Nephron (organoid): ENCODE results near the gene HSD3B2.

ENCODE experiments used
- H3K27ac Mint-ChIP-seq, 3 experiments: 2 replicates each; pipeline ENCODE4 v1.8.0; 2020; ENCODE audit warnings: mixed read lengths in 3 of 3, mild to moderate bottlenecking in 2 of 3, moderate library complexity in 1 of 3
- H3K27me3 Mint-ChIP-seq: 2 replicates; pipeline ENCODE4 v1.8.0; 2021; ENCODE audit warnings: low read depth, mild to moderate bottlenecking, moderate library complexity, mixed read lengths
- H3K36me3 Mint-ChIP-seq: 2 replicates; pipeline ENCODE4 v1.8.0; 2020; ENCODE audit warnings: low read depth, mixed read lengths
- H3K4me1 Mint-ChIP-seq: 2 replicates; pipeline ENCODE4 v1.8.0; 2020; ENCODE audit warnings: mixed read lengths
- H3K4me3 Mint-ChIP-seq, 3 experiments: 2 replicates each; pipeline ENCODE4 v1.8.0; 2020; ENCODE audit warnings: mild to moderate bottlenecking in 3 of 3, mixed read lengths in 3 of 3, moderate library complexity in 2 of 3
- H3K9me3 Mint-ChIP-seq: 2 replicates; pipeline ENCODE4 v1.8.0; 2020; ENCODE audit warnings: mixed read lengths
- TF ChIP-seq, protein P1 (sequence below), 3 experiments: fragments of 200-600 bp; sonication (generic); IDR thresholded peaks; one replicate each; pipeline ENCODE4 v1.5.0; 2021; ENCODE audit warnings: antibody characterized with exemption in 3 of 3; ENCODE audit not compliant: unreplicated experiment in 3 of 3

Gene HSD3B2

DNA sequence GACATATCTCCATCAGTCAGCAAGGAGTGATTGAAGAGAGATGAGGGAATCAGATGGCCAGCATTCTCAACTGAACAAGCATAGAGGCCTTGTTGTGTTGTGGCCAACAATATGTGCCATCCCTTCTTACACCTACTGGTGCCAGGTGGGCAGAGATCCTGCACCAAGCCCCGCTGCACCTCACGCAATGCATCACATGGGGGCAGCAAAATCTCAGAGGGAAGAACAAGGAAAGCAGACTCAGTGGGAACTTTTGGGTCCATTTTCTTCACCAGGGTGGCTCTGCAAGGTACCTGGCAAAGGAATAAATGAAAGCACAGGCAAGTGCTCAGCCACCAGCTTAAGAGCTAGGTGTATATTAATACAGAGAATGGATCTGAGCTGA lies 33.2 kb downstream of the HSD3B2 start:
- Mint-ChIP-seq H3K4me3 (no peak overlapping the region), H3K4me1 (peaks cover 22% of the 10 kb centered on the region), H3K27ac (no peak overlapping the region), H3K36me3 (no peaks in the 10 kb centered on the region), H3K9me3 (no peaks in the 10 kb centered on the region), H3K27me3 (peaks cover 3% of the 10 kb centered on the region)
- TF ChIP-seq, protein P1, sequence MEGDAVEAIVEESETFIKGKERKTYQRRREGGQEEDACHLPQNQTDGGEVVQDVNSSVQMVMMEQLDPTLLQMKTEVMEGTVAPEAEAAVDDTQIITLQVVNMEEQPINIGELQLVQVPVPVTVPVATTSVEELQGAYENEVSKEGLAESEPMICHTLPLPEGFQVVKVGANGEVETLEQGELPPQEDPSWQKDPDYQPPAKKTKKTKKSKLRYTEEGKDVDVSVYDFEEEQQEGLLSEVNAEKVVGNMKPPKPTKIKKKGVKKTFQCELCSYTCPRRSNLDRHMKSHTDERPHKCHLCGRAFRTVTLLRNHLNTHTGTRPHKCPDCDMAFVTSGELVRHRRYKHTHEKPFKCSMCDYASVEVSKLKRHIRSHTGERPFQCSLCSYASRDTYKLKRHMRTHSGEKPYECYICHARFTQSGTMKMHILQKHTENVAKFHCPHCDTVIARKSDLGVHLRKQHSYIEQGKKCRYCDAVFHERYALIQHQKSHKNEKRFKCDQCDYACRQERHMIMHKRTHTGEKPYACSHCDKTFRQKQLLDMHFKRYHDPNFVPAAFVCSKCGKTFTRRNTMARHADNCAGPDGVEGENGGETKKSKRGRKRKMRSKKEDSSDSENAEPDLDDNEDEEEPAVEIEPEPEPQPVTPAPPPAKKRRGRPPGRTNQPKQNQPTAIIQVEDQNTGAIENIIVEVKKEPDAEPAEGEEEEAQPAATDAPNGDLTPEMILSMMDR (IDR thresholded peaks at IDR 0.05; ENCODE audit: unreplicated experiment in 3 of 3), result no peak

DNA sequence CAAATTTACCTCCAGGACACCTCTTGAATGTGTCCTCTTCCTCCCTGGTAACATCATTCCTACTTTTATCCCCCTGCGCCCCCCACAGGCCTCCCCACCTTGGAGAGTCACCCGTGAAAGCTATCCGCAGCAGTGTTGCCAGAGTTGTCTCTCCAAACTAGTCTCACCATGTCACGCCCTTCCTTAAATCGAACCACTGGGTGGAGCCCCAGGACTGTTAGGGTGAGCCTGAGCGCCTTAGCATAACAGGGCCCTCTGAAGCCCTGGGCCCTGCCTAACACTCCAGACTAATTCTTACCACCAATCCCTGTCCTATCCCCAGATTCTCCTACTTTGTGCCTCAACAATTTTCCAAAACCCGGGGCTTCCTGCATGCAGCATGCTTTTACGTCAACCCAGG lies 35.0 kb downstream of the HSD3B2 start:
- Mint-ChIP-seq H3K4me1 (peaks cover 24% of the 10 kb centered on the region), H3K36me3 (no peaks in the 10 kb centered on the region), H3K9me3 (no peaks in the 10 kb centered on the region), H3K27me3 (peaks cover 3% of the 10 kb centered on the region), H3K4me3 (no peak overlapping the region), H3K27ac (no peak overlapping the region)
- TF ChIP-seq, protein P1 (IDR thresholded peaks at IDR 0.05; ENCODE audit: unreplicated experiment in 3 of 3), result no peak

- H3K4me1 Mint-ChIP-seq, result peaks cover 24% of the 10 kb centered on the region
- H3K4me3 Mint-ChIP-seq, result no peak overlapping the region
- peaks cover 3% of the 10 kb centered on the region for H3K27me3 Mint-ChIP-seq
- H3K36me3 Mint-ChIP-seq, result no peaks in the 10 kb centered on the region
- no peaks in the 10 kb centered on the region for H3K9me3 Mint-ChIP-seq
- no peak overlapping the region for H3K27ac Mint-ChIP-seq
- TF ChIP-seq, protein P1 (IDR thresholded peaks at IDR 0.05; ENCODE audit: unreplicated experiment in 3 of 3), result no peak
These were observed 36.2 kb downstream of the HSD3B2 start for GRCh38 chr1:119451158-119451557.

DNA sequence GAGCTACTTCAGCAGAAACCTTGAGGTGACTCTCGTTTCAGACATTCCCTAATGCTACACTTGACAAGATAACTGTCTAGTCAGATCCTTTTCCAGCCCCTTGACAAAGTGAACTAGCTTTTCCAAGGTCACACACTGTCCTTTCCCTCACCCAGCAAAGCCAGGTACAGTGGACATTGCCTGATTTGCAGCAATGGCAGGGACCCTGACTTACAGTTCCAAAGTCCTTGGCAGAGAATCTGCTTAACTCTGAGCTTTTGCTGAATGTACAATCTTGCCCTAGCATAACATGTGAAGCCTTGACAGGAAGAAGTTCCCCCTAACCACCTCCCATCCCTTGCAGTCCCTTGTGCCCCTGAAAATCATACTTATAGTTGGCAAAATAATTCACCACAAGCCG lies 37.1 kb downstream of the HSD3B2 start:
- no peaks in the 10 kb centered on the region for H3K36me3 Mint-ChIP-seq
- no peak overlapping the region for H3K4me3 Mint-ChIP-seq
- TF ChIP-seq, protein P1 (IDR thresholded peaks at IDR 0.05; ENCODE audit: unreplicated experiment in 3 of 3), result no peak
- no peak overlapping the region for H3K27ac Mint-ChIP-seq
- H3K4me1 Mint-ChIP-seq, result peaks cover 24% of the 10 kb centered on the region
- H3K9me3 Mint-ChIP-seq, result no peaks in the 10 kb centered on the region
- no peaks in the 10 kb centered on the region for H3K27me3 Mint-ChIP-seq

GRCh38 chr1:119453021-119453420 lies 38.1 kb downstream of the HSD3B2 start:
- Mint-ChIP-seq H3K27ac (no peak overlapping the region), H3K4me3 (no peak overlapping the region), H3K36me3 (no peaks in the 10 kb centered on the region), H3K27me3 (no peaks in the 10 kb centered on the region), H3K4me1 (peaks cover 24% of the 10 kb centered on the region), H3K9me3 (no peaks in the 10 kb centered on the region)
- TF ChIP-seq, protein P1 (IDR thresholded peaks at IDR 0.05; ENCODE audit: unreplicated experiment in 3 of 3), result no peak

GRCh38 chr1:119462964-119463363 lies 48.0 kb downstream of the HSD3B2 start:
- H3K36me3 Mint-ChIP-seq, result no peaks in the 10 kb centered on the region
- TF ChIP-seq, protein P1 (IDR thresholded peaks at IDR 0.05; ENCODE audit: unreplicated experiment in 3 of 3), result no peak

More at GRCh38 chr1:119462964-119463363, 48.0 kb downstream of the HSD3B2 start:
- no peak overlapping the region for H3K4me3 Mint-ChIP-seq
- no peaks in the 10 kb centered on the region for H3K9me3 Mint-ChIP-seq
- no peak overlapping the region for H3K27ac Mint-ChIP-seq
- H3K4me1 Mint-ChIP-seq, result no peaks in the 10 kb centered on the region
- no peaks in the 10 kb centered on the region for H3K27me3 Mint-ChIP-seq
